HEK293 (cell line): ENCODE measurements around the gene SNCB.

ENCODE experiments used
- CTCF ChIA-PET: fragments of 350-600 bp; formaldehyde crosslinking; extraction: SDS; loops from one replicate; lab custom pipeline; 2021; ENCODE audit warnings: antibody characterized with exemption; lab: Yijun Ruan, JAX
- POLR2A ChIA-PET: fragments of 300-600 bp; formaldehyde crosslinking; extraction: SDS; loops from one replicate; lab custom pipeline; 2020; ENCODE audit warnings: antibody characterized with exemption, inconsistent platforms; lab: Yijun Ruan, JAX
- H3K27ac ChIP-seq: fragments of 200-500 bp; sonication (Bioruptor generic); 2 replicates; pipeline ENCODE4 v1.5.1; 2014; ENCODE audit warnings: low read depth, low read length, control low read depth, inconsistent platforms; ENCODE audit errors: extremely low read depth
- H3K36me3 ChIP-seq, 2 experiments: fragments of 200-500 bp in 1 of 2; sonication (Bioruptor generic) in 1 of 2; 1 replicate in 1 of 2; 2 replicates in 1 of 2; pipeline ENCODE4 v1.5.1; 2014 to 2017; ENCODE audit warnings: inconsistent platforms in 2 of 2, low read length in 2 of 2; ENCODE audit not compliant: control insufficient read depth in 2 of 2, insufficient read depth in 1 of 2
- H3K4me1 ChIP-seq: fragments of 200-500 bp; sonication (Bioruptor generic); 2 replicates; pipeline ENCODE4 v1.5.1; 2014; ENCODE audit warnings: mild to moderate bottlenecking, low read length, inconsistent platforms; ENCODE audit not compliant: control insufficient read depth, insufficient read depth
- H3K4me3 ChIP-seq: 2 replicates; pipeline ENCODE4 v1.5.1; 2011; ENCODE audit warnings: low read depth, mild to moderate bottlenecking, control low read depth, low read length, moderate library complexity
- H3K9me3 ChIP-seq: fragments of 200-500 bp; sonication (Bioruptor generic); 2 replicates; pipeline ENCODE4 v1.5.1; 2014; ENCODE audit warnings: low read depth, low read length, inconsistent platforms; ENCODE audit not compliant: control insufficient read depth, insufficient read depth
- KLF1 ChIP-seq: fragments of 450-650 bp; formaldehyde crosslinking; IDR thresholded peaks from 2 replicates; pipeline ENCODE4 v1.5.1; 2016; ENCODE audit warnings: missing biosample characterization, missing genetic modification characterization
- REST ChIP-seq: fragments of 450-650 bp; formaldehyde crosslinking; IDR thresholded peaks from 2 replicates; pipeline ENCODE4 v1.5.1; 2016; ENCODE audit warnings: missing biosample characterization, missing genetic modification characterization
- SP3 ChIP-seq: fragments of 450-650 bp; formaldehyde crosslinking; IDR thresholded peaks from 2 replicates; pipeline ENCODE4 v1.5.1; 2016; ENCODE audit warnings: missing biosample characterization, missing genetic modification characterization
- ZNF214 ChIP-seq: fragments of 450-650 bp; formaldehyde crosslinking; IDR thresholded peaks from 2 replicates; pipeline ENCODE4 v1.5.1; 2017; ENCODE audit warnings: missing biosample characterization, mild to moderate bottlenecking, missing genetic modification characterization, borderline replicate concordance
- ZNF280D ChIP-seq: fragments of 450-650 bp; formaldehyde crosslinking; IDR thresholded peaks from 2 replicates; pipeline ENCODE4 v1.5.1; 2016; ENCODE audit warnings: missing biosample characterization, missing genetic modification characterization
- ZNF350 ChIP-seq: fragments of 450-650 bp; formaldehyde crosslinking; IDR thresholded peaks from 2 replicates; pipeline ENCODE4 v1.5.0; 2017; ENCODE audit warnings: missing biosample characterization, mild to moderate bottlenecking, missing genetic modification characterization
- ZNF394 ChIP-seq: fragments of 450-650 bp; formaldehyde crosslinking; IDR thresholded peaks from 2 replicates; pipeline ENCODE4 v1.5.1; 2016; ENCODE audit warnings: missing biosample characterization, missing genetic modification characterization, mild to moderate bottlenecking, moderate library complexity, borderline replicate concordance
- ZNF423 ChIP-seq: fragments of 450-650 bp; formaldehyde crosslinking; IDR thresholded peaks from 2 replicates; pipeline ENCODE4 v1.5.1; 2016; ENCODE audit warnings: missing biosample characterization, missing genetic modification characterization
- ZNF639 ChIP-seq: fragments of 450-650 bp; formaldehyde crosslinking; IDR thresholded peaks from 2 replicates; pipeline ENCODE4 v1.5.1; 2016; ENCODE audit warnings: missing biosample characterization, missing genetic modification characterization
- ZNF645 ChIP-seq: fragments of 450-650 bp; formaldehyde crosslinking; IDR thresholded peaks from 2 replicates; pipeline ENCODE4; 2016; ENCODE audit warnings: missing biosample characterization, missing genetic modification characterization
- ZNF692 ChIP-seq: fragments of 450-650 bp; formaldehyde crosslinking; IDR thresholded peaks from 2 replicates; pipeline ENCODE4 v1.5.1; 2016; ENCODE audit warnings: missing biosample characterization, missing genetic modification characterization
- ZNF704 ChIP-seq: fragments of 450-650 bp; formaldehyde crosslinking; IDR thresholded peaks from 2 replicates; pipeline ENCODE4 v1.5.1; 2016; ENCODE audit warnings: missing biosample characterization, missing genetic modification characterization
- ZNF747 ChIP-seq: fragments of 450-650 bp; formaldehyde crosslinking; IDR thresholded peaks from 2 replicates; pipeline ENCODE4 v1.5.1; 2016; ENCODE audit warnings: missing biosample characterization, missing genetic modification characterization
- ZNF777 ChIP-seq: fragments of 450-650 bp; formaldehyde crosslinking; IDR thresholded peaks from 2 replicates; pipeline ENCODE4 v1.5.1; 2017; ENCODE audit warnings: missing biosample characterization, missing genetic modification characterization, borderline replicate concordance
- ZNF843 ChIP-seq: fragments of 450-650 bp; formaldehyde crosslinking; IDR thresholded peaks from 2 replicates; pipeline ENCODE4 v1.5.1; 2016; ENCODE audit warnings: missing biosample characterization, missing genetic modification characterization
- ZSCAN16 ChIP-seq: fragments of 450-650 bp; formaldehyde crosslinking; IDR thresholded peaks from 2 replicates; pipeline ENCODE4 v1.5.1; 2016; ENCODE audit warnings: missing biosample characterization, missing genetic modification characterization
- TF ChIP-seq, protein P1 (sequence below): fragments of 450-650 bp; formaldehyde crosslinking; IDR thresholded peaks from 2 replicates; pipeline ENCODE4 v1.5.1; 2016; ENCODE audit warnings: missing biosample characterization, missing genetic modification characterization, borderline replicate concordance
- TF ChIP-seq, protein P2 (sequence below): fragments of 450-650 bp; formaldehyde crosslinking; IDR thresholded peaks from 2 replicates; pipeline ENCODE4 v1.5.1; 2016; ENCODE audit warnings: missing biosample characterization, missing genetic modification characterization

The SNCB gene

GRCh38 chr5:176590035-176590717 is 40.2 kb downstream of the SNCB start:
- TF ChIP-seq ZNF639 (no peak), ZNF645 (tag by site-specific recombination) (no peak), ZNF280D (tag by site-specific recombination) (no peak), ZNF692 (no peak), ZNF777 (tag by site-specific recombination) (no peak), KLF1 (tag by site-specific recombination) (no peak), ZSCAN16 (no peak), ZNF704 (no peak), ZNF843 (no peak), ZNF394 (tag by site-specific recombination) (no peak), ZNF214 (no peak), ZNF350 (tag by site-specific recombination) (no peak), REST (tag by site-specific recombination) (no peak), ZNF747 (tag by site-specific recombination) (no peak), SP3 (tag by site-specific recombination) (no peak), ZNF423 (tag by site-specific recombination) (no peak)
- TF ChIP-seq, protein P1, sequence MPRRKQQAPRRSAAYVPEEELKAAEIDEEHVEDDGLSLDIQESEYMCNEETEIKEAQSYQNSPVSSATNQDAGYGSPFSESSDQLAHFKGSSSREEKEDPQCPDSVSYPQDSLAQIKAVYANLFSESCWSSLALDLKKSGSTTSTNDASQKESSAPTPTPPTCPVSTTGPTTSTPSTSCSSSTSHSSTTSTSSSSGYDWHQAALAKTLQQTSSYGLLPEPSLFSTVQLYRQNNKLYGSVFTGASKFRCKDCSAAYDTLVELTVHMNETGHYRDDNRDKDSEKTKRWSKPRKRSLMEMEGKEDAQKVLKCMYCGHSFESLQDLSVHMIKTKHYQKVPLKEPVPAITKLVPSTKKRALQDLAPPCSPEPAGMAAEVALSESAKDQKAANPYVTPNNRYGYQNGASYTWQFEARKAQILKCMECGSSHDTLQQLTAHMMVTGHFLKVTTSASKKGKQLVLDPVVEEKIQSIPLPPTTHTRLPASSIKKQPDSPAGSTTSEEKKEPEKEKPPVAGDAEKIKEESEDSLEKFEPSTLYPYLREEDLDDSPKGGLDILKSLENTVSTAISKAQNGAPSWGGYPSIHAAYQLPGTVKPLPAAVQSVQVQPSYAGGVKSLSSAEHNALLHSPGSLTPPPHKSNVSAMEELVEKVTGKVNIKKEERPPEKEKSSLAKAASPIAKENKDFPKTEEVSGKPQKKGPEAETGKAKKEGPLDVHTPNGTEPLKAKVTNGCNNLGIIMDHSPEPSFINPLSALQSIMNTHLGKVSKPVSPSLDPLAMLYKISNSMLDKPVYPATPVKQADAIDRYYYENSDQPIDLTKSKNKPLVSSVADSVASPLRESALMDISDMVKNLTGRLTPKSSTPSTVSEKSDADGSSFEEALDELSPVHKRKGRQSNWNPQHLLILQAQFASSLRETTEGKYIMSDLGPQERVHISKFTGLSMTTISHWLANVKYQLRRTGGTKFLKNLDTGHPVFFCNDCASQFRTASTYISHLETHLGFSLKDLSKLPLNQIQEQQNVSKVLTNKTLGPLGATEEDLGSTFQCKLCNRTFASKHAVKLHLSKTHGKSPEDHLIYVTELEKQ (tag by site-specific recombination) = no peak
- TF ChIP-seq, protein P2, sequence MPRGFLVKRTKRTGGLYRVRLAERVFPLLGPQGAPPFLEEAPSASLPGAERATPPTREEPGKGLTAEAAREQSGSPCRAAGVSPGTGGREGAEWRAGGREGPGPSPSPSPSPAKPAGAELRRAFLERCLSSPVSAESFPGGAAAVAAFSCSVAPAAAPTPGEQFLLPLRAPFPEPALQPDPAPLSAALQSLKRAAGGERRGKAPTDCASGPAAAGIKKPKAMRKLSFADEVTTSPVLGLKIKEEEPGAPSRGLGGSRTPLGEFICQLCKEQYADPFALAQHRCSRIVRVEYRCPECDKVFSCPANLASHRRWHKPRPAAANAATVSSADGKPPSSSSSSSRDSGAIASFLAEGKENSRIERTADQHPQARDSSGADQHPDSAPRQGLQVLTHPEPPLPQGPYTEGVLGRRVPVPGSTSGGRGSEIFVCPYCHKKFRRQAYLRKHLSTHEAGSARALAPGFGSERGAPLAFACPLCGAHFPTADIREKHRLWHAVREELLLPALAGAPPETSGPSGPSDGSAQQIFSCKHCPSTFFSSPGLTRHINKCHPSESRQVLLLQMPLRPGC (tag by site-specific recombination) = no peak
- Histone ChIP-seq H3K9me3 (no peaks in the 10 kb centered on the region), H3K4me1 (no peaks in the 10 kb centered on the region), H3K4me3 (no peak overlapping the region), H3K36me3 (no peaks in the 10 kb centered on the region), H3K27ac (no peak overlapping the region)
- ChIA-PET CTCF (no interaction called here), POLR2A (no interaction called here)
